Heart left ventricle (tissue), 16 donors: ENCODE results near the gene RAB5IF. TPM values are rescaled to one million over a fixed set of nuclear protein-coding genes. Genes with fewer than 3 reads are reported as not detected.
A peak's percentile ranks its signal among the peaks of the same experiment; 100 is the strongest.
"Not testable (repeated sequence)": the region's sequence is repeated elsewhere in the genome, so short reads cannot be mapped to it uniquely, and the experiment has no call there.

ENCODE experiments used
- ATAC-seq, 4 donors: fragments of 200-7000 bp; cut with Tn5 transposase; one replicate each; pipeline ENCODE4 v1.9.1; 2020 to 2022; ENCODE audit warnings: moderate library complexity in 4 of 4, mild to moderate bottlenecking in 3 of 4, moderate number of reproducible peaks in 1 of 4
- DNase-seq, 5 donors: peaks; one replicate each; pipeline ENCODE4 v3.0.0-alpha.2; 2020
- H3K27ac ChIP-seq, 12 donors: fragments of 200-600 bp; sonication (generic) in 4 of 12; one replicate each; pipeline versions ENCODE4 v1.5.0 to v1.8.0; 2016 to 2022; ENCODE audit warnings: mild to moderate bottlenecking in 2 of 12
- H3K27me3 ChIP-seq, 9 donors: fragments of 200-600 bp; sonication (generic) in 2 of 9; one replicate each; pipeline versions ENCODE4 v1.5.1 to v1.8.0; 2016 to 2022; ENCODE audit warnings: mild to moderate bottlenecking in 3 of 9
- H3K36me3 ChIP-seq, 9 donors: fragments of 200-600 bp; sonication (generic) in 2 of 9; one replicate each; pipeline versions ENCODE4 v1.5.0 to v1.8.0; 2018 to 2022; ENCODE audit warnings: mild to moderate bottlenecking in 2 of 9
- H3K4me1 ChIP-seq, 12 donors: fragments of 200-600 bp; sonication (generic) in 4 of 12; one replicate each; pipeline versions ENCODE4 v1.5.0 to v1.8.0; 2016 to 2022; ENCODE audit warnings: mild to moderate bottlenecking in 3 of 12
- H3K4me3 ChIP-seq, 12 donors: fragments of 200-600 bp; sonication (generic) in 4 of 12; one replicate each; pipeline versions ENCODE4 v1.5.0 to v1.8.0; 2017 to 2022; ENCODE audit warnings: mild to moderate bottlenecking in 9 of 12, moderate library complexity in 4 of 12
- H3K9me3 ChIP-seq, 12 donors: fragments of 200-600 bp; sonication (generic) in 4 of 12; one replicate each; pipeline versions ENCODE4 v1.5.0 to v1.8.0; 2016 to 2022; ENCODE audit warnings: mild to moderate bottlenecking in 1 of 12
- CTCF ChIP-seq, 12 donors: fragments of 200-600 bp; sonication (generic) in 4 of 12; IDR thresholded peaks; one replicate each; pipeline versions ENCODE4 v1.5.0 to v1.8.0; 2018 to 2022; ENCODE audit warnings: antibody characterized with exemption in 12 of 12, mild to moderate bottlenecking in 5 of 12
- POLR2A ChIP-seq, 2 donors: fragments of 450-650 bp; IDR thresholded peaks; one replicate each; pipeline ENCODE4 v1.6.1; 2017; ENCODE audit warnings: antibody characterized with exemption in 2 of 2, mild to moderate bottlenecking in 2 of 2, moderate library complexity in 2 of 2
- WGBS, 4 donors: extraction: QIAGEN DNeasy Blood & Tissue Kit in 2 of 4; methylation state at CpG; one replicate each; pipeline versions ENCODE4 v1.1.5 to v1.1.7; 2013 to 2018; 5-methylcytosine and 5-hydroxymethylcytosine counted together
- intact Hi-C, 10 donors: fragments of 100-400 bp; cut with DNase I; formaldehyde crosslinking; loops; one replicate each; pipeline versions ENCODE4 v1.11.1 to v1.14.2; 2022
- polyA plus RNA-seq, 2 donors: library from polyadenylated mRNA; stranded (reverse); fragments of 200-250 nt; gene quantifications; one replicate each; pipeline ENCODE4 v1.2.3, GENCODE V29; 2013
- total RNA-seq, 9 donors: library from RNA; depleted of rRNA in 2 of 9; stranded (reverse); fragments of >200 nt in 2 of 9; fragmentation: NEBNext Ultra II Directional in 3 of 9; extraction: Animal tissue kit (Norgen Biotek cat#: 25700) in 3 of 9; gene quantifications; one replicate each; pipeline versions ENCODE4 v1.1.0 to v1.2.4, GENCODE V29; 2016 to 2023
- donor health status: ischemic (EF 13 %, LVEDD 7.1; RV severe dilation, severe dysfunction).
- donor health status: healthy with polysubstance abuse.
- donor health status: DM: no; HTN: yes; CAD: no.
- donor health status: DM: no; HTN: no; CAD: no.
- donor health status: ischemic (EF 25% LVEDD 6.9; RV normal size, moderate dysfunction).
- donor health status: ischemic (EF 25% LVEDD 5.7; RV mildly dilated, moderate dysfunction).
- donor health status: healthy.
- donor health status: DM: yes; HTN: yes; CAD: no.
- donor health status: ischemic (EF 35%, LVEDD 5.7; RV mildly dilated, moderate dysfunction).
- donor health status: nonischemic (EF 11% LVEDD 7.7; RV severe dilation, severe dysfunction).
- donor health status: DM: yes; HTN: yes; CAD: no.
- donor health status: PGD.
- donor health status: ischemic (EF 29% LVEDD 5.4; RV normal size, mild dysfunction).
- donor health status: nonischemic (EF 23%, LVEDD 6.1; RV moderate dilation, normal function).

RAB5IF gene
- total and polyA plus RNA-seq, 11 donors = 35.5 to 101 (median 63.1) TPM

GRCh38 chr20:36606158-36607066, 833 bp downstream of the RAB5IF start:
- peaks cover 4 to 26% (median 20%) of the 10 kb centered on the region in 12 donors for H3K4me1 ChIP-seq
- TF ChIP-seq POLR2A (IDR thresholded peaks at IDR 0.05) (no peak), CTCF (IDR thresholded peaks at IDR 0.05) (no peak)
- DNase-seq (peak in 1 of 5 donors; percentile 40), ATAC-seq (no peak)
- H3K36me3 ChIP-seq = peaks cover 0 to 39% (median 36%) of the 10 kb centered on the region in 9 donors
- H3K27ac ChIP-seq = peak overlapping the region in 11 of 12 donors; percentile 81 to 96 (median 88)
- WGBS, 4 donors = 2 to 5% (median 2%) methylated on average over 31 of the region's 31 CpGs
- intact Hi-C loops = loop anchor here in 4 of 10 donors (5.0 to 10.0 kb wide), 6 partner anchors 34 to 402 kb away; partner anchors contain the start of genes DSN1 (in 1 of the 4), NDRG3 (in 1 of the 4) and TGIF2 (in 1 of the 4)
- no peaks in the 10 kb centered on the region for H3K9me3 ChIP-seq
- peak overlapping the region; percentile 78 to 99 (median 93) for H3K4me3 ChIP-seq
- H3K27me3 ChIP-seq = no peaks in the 10 kb centered on the region

- ATAC-seq = no peak
- H3K4me1 ChIP-seq = peaks cover 4 to 26% (median 20%) of the 10 kb centered on the region in 12 donors
- peak overlapping the region in 2 of 12 donors; percentile 93 to 99 for H3K4me3 ChIP-seq
- TF ChIP-seq CTCF (IDR thresholded peaks at IDR 0.05) (no peak), POLR2A (IDR thresholded peaks at IDR 0.05) (no peak)
- DNase-seq = no peak
- no peaks in the 10 kb centered on the region for H3K9me3 ChIP-seq
- peak overlapping the region in 1 of 12 donors; percentile 96 for H3K27ac ChIP-seq
- H3K27me3 ChIP-seq = no peaks in the 10 kb centered on the region
- peaks cover 0 to 53% (median 50%) of the 10 kb centered on the region in 9 donors for H3K36me3 ChIP-seq
- intact Hi-C loops = loop anchor here in 4 of 10 donors (5.0 to 10.0 kb wide), 6 partner anchors 35 to 403 kb away; partner anchors contain the start of genes DSN1 (in 1 of the 4), NDRG3 (in 1 of the 4) and TGIF2 (in 1 of the 4)
- 73 to 87% (median 80%) methylated on average over 7 of the region's 7 CpGs for WGBS, 4 donors
Observed at GRCh38 chr20:36607586-36608387, 2.2 kb downstream of the RAB5IF start.

- not testable (repeated sequence) for H3K4me3 ChIP-seq, ATAC-seq, H3K27me3 ChIP-seq, DNase-seq, H3K9me3 ChIP-seq, H3K27ac ChIP-seq
- WGBS, 4 donors = 84 to 95% (median 92%) methylated on average over 6 of the region's 6 CpGs
- Histone ChIP-seq H3K4me1 (peaks cover 4 to 26% (median 20%) of the 10 kb centered on the region in 12 donors), H3K36me3 (peaks cover 0 to 59% (median 56%) of the 10 kb centered on the region in 9 donors)
- intact Hi-C loops = loop anchor here in 4 of 10 donors (5.0 to 10.0 kb wide), 6 partner anchors 36 to 404 kb away; partner anchors contain the start of genes DSN1 (in 1 of the 4), NDRG3 (in 1 of the 4) and TGIF2 (in 1 of the 4)
Observed at GRCh38 chr20:36608388-36608728, 2.8 kb downstream of the RAB5IF start.

GRCh38 chr20:36611625-36612024, 6.0 kb downstream of the RAB5IF start:
- WGBS, 4 donors = 85 to 92% (median 88%) methylated on average over 5 of the region's 5 CpGs

More at GRCh38 chr20:36611625-36612024, 6.0 kb downstream of the RAB5IF start:
- ATAC-seq (no peak), DNase-seq (no peak)
- Histone ChIP-seq H3K27ac (no peak overlapping the region), H3K4me3 (no peak overlapping the region), H3K4me1 (peaks cover 2 to 17% (median 11%) of the 10 kb centered on the region in 12 donors), H3K9me3 (no peaks in the 10 kb centered on the region), H3K27me3 (no peaks in the 10 kb centered on the region), H3K36me3 (peaks cover 0 to 87% (median 75%) of the 10 kb centered on the region in 9 donors)
- intact Hi-C loops = loop anchor here in 6 of 10 donors (2.0 to 10.0 kb wide), 5 partner anchors 141 to 276 kb away; no protein-coding TSS in a partner anchor
- TF ChIP-seq CTCF (IDR thresholded peaks at IDR 0.05) (no peak), POLR2A (IDR thresholded peaks at IDR 0.05) (no peak)
